Effector memory CD8-positive, alpha-beta T cell (primary cell): ENCODE results near the gene BMAL1.

Experiments used
- ATAC-seq: fragments of 150-1000 bp; cut with Tn5 transposase; replicated peaks from 2 replicates; pipeline ENCODE4 v1.10.0; 2021; ENCODE audit warnings: mild to moderate bottlenecking, moderate library complexity
- DNase-seq, 3 experiments: peaks; one replicate each; pipeline ENCODE4 v3.0.0; 2021
- H3K27ac Mint-ChIP-seq, 2 donors: one replicate each; pipeline ENCODE4 v1.8.0; 2022; ENCODE audit warnings: mild to moderate bottlenecking in 2 of 2, mixed read lengths in 2 of 2, moderate library complexity in 2 of 2
- H3K27me3 Mint-ChIP-seq, 2 donors: one replicate each; pipeline ENCODE4 v1.8.0; 2022; ENCODE audit warnings: mixed read lengths in 2 of 2
- H3K36me3 Mint-ChIP-seq: one replicate; pipeline ENCODE4 v1.8.0; 2022; ENCODE audit warnings: mild to moderate bottlenecking, moderate library complexity, mixed read lengths; ENCODE audit not compliant: insufficient read depth
- H3K4me1 Mint-ChIP-seq, 2 donors: one replicate each; pipeline ENCODE4 v1.8.0; 2022; ENCODE audit warnings: low read depth in 2 of 2, mixed read lengths in 2 of 2
- H3K4me3 Mint-ChIP-seq, 2 donors: one replicate each; pipeline ENCODE4 v1.8.0; 2022; ENCODE audit warnings: mild to moderate bottlenecking in 2 of 2, mixed read lengths in 2 of 2, moderate library complexity in 2 of 2
- H3K9me3 Mint-ChIP-seq, 2 donors: one replicate each; pipeline ENCODE4 v1.8.0; 2022; ENCODE audit warnings: mixed read lengths in 2 of 2

The BMAL1 gene

GRCh38 chr11:13320688-13321087 lies 43.1 kb downstream of the BMAL1 start:
- DNase-seq = no peak
- Mint-ChIP-seq H3K9me3 (no peaks in the 10 kb centered on the region), H3K4me3 (no peak overlapping the region), H3K27me3 (no peaks in the 10 kb centered on the region), H3K36me3 (peaks cover 21% of the 10 kb centered on the region), H3K27ac (peak overlapping the region; percentile 57 to 71), H3K4me1 (peaks cover 59 to 79% of the 10 kb centered on the region in 2 donors)
- no peak for ATAC-seq

GRCh38 chr11:13321431-13321830 lies 43.8 kb downstream of the BMAL1 start:
- H3K4me3 Mint-ChIP-seq = no peak overlapping the region
- no peaks in the 10 kb centered on the region for H3K9me3 Mint-ChIP-seq
- no peak for DNase-seq
- peak overlapping the region; percentile 71 to 75 for H3K27ac Mint-ChIP-seq
- no peaks in the 10 kb centered on the region for H3K27me3 Mint-ChIP-seq
- peaks cover 54 to 75% of the 10 kb centered on the region in 2 donors for H3K4me1 Mint-ChIP-seq
- peaks cover 28% of the 10 kb centered on the region for H3K36me3 Mint-ChIP-seq
- ATAC-seq = no peak

- Mint-ChIP-seq H3K27ac (peak overlapping the region; percentile 41 to 51), H3K9me3 (no peaks in the 10 kb centered on the region), H3K36me3 (peaks cover 37% of the 10 kb centered on the region), H3K4me1 (peaks cover 44 to 65% of the 10 kb centered on the region in 2 donors), H3K4me3 (peak overlapping the region in 1 of 2 donors; percentile 13), H3K27me3 (no peaks in the 10 kb centered on the region)
- ATAC-seq (no peak), DNase-seq (no peak)
Observed at GRCh38 chr11:13324141-13324540, 46.6 kb downstream of the BMAL1 start.

- DNase-seq (no peak), ATAC-seq (no peak)
- Mint-ChIP-seq H3K27me3 (no peaks in the 10 kb centered on the region), H3K4me3 (peak overlapping the region in 1 of 2 donors; percentile 13), H3K27ac (peak overlapping the region; percentile 41 to 51), H3K9me3 (no peaks in the 10 kb centered on the region), H3K4me1 (peaks cover 48 to 68% of the 10 kb centered on the region in 2 donors), H3K36me3 (peaks cover 43% of the 10 kb centered on the region)
Observed at GRCh38 chr11:13324709-13325108, 47.1 kb downstream of the BMAL1 start.

- H3K27ac Mint-ChIP-seq = peak overlapping the region in 1 of 2 donors; percentile 82
- H3K9me3 Mint-ChIP-seq = no peaks in the 10 kb centered on the region
- no peaks in the 10 kb centered on the region for H3K27me3 Mint-ChIP-seq
- H3K4me1 Mint-ChIP-seq = peaks cover 49 to 64% of the 10 kb centered on the region in 2 donors
- peak; percentile 26 for ATAC-seq
- peaks cover 40% of the 10 kb centered on the region for H3K36me3 Mint-ChIP-seq
- no peak overlapping the region for H3K4me3 Mint-ChIP-seq
- DNase-seq = no peak
Observed at GRCh38 chr11:13327421-13327820, 49.8 kb downstream of the BMAL1 start.

GRCh38 chr11:13328286-13328685 lies 50.7 kb downstream of the BMAL1 start:
- Mint-ChIP-seq H3K36me3 (peaks cover 35% of the 10 kb centered on the region), H3K9me3 (no peaks in the 10 kb centered on the region), H3K27me3 (no peaks in the 10 kb centered on the region), H3K27ac (peak overlapping the region; percentile 17 to 42), H3K4me1 (peaks cover 47 to 59% of the 10 kb centered on the region in 2 donors), H3K4me3 (no peak overlapping the region)
- no peak for ATAC-seq
- DNase-seq = no peak

- H3K27me3 Mint-ChIP-seq = no peaks in the 10 kb centered on the region
- ATAC-seq = peak; percentile 26
- H3K27ac Mint-ChIP-seq = peak overlapping the region in 1 of 2 donors; percentile 49
- no peaks in the 10 kb centered on the region for H3K9me3 Mint-ChIP-seq
- DNase-seq = no peak
- no peak overlapping the region for H3K4me3 Mint-ChIP-seq
- peaks cover 52 to 61% of the 10 kb centered on the region in 2 donors for H3K4me1 Mint-ChIP-seq
- H3K36me3 Mint-ChIP-seq = peaks cover 25% of the 10 kb centered on the region
Observed at GRCh38 chr11:13329670-13330356, 52.2 kb downstream of the BMAL1 start.

- ATAC-seq (no peak), DNase-seq (no peak)
- Mint-ChIP-seq H3K4me1 (peaks cover 56 to 62% of the 10 kb centered on the region in 2 donors), H3K9me3 (no peaks in the 10 kb centered on the region), H3K27me3 (no peaks in the 10 kb centered on the region), H3K4me3 (peak overlapping the region in 1 of 2 donors; percentile 40), H3K36me3 (peaks cover 18% of the 10 kb centered on the region), H3K27ac (peak overlapping the region; percentile 54 to 89)
Observed at GRCh38 chr11:13332124-13332523, 54.5 kb downstream of the BMAL1 start.

- Mint-ChIP-seq H3K27ac (peak overlapping the region; percentile 5 to 89), H3K4me3 (peak overlapping the region in 1 of 2 donors; percentile 28), H3K36me3 (peaks cover 13% of the 10 kb centered on the region), H3K27me3 (no peaks in the 10 kb centered on the region), H3K9me3 (no peaks in the 10 kb centered on the region), H3K4me1 (peaks cover 60 to 62% of the 10 kb centered on the region in 2 donors)
- no peak for DNase-seq
- ATAC-seq = peak; percentile 36
Observed at GRCh38 chr11:13333456-13333957, 55.9 kb downstream of the BMAL1 start.

GRCh38 chr11:13334034-13334786 lies 56.6 kb downstream of the BMAL1 start:
- ATAC-seq (no peak), DNase-seq (no peak)
- H3K36me3 Mint-ChIP-seq = peaks cover 13% of the 10 kb centered on the region
- H3K27ac Mint-ChIP-seq = peak overlapping the region; percentile 5 to 89
- peak overlapping the region in 1 of 2 donors; percentile 28 for H3K4me3 Mint-ChIP-seq
- H3K27me3 Mint-ChIP-seq = no peaks in the 10 kb centered on the region
- H3K4me1 Mint-ChIP-seq = peaks cover 65% of the 10 kb centered on the region in 2 donors
- no peaks in the 10 kb centered on the region for H3K9me3 Mint-ChIP-seq

- H3K27me3 Mint-ChIP-seq = no peaks in the 10 kb centered on the region
- no peaks in the 10 kb centered on the region for H3K9me3 Mint-ChIP-seq
- peak; percentile 69 to 75 (median 70) for DNase-seq
- H3K36me3 Mint-ChIP-seq = peaks cover 10% of the 10 kb centered on the region
- ATAC-seq = peak; percentile 60
- no peak overlapping the region for H3K4me3 Mint-ChIP-seq
- no peak overlapping the region for H3K27ac Mint-ChIP-seq
- peaks cover 64 to 69% of the 10 kb centered on the region in 2 donors for H3K4me1 Mint-ChIP-seq
Observed at GRCh38 chr11:13335319-13335718, 57.7 kb downstream of the BMAL1 start.

- no peaks in the 10 kb centered on the region for H3K9me3 Mint-ChIP-seq
- ATAC-seq (no peak), DNase-seq (no peak)
- no peak overlapping the region for H3K27ac Mint-ChIP-seq
- H3K27me3 Mint-ChIP-seq = no peaks in the 10 kb centered on the region
- peaks cover 13% of the 10 kb centered on the region for H3K36me3 Mint-ChIP-seq
- peaks cover 67 to 70% of the 10 kb centered on the region in 2 donors for H3K4me1 Mint-ChIP-seq
- no peak overlapping the region for H3K4me3 Mint-ChIP-seq
Observed at GRCh38 chr11:13336246-13336878, 58.8 kb downstream of the BMAL1 start.

GRCh38 chr11:13338019-13338426 lies 60.4 kb downstream of the BMAL1 start:
- peaks cover 61 to 73% of the 10 kb centered on the region in 2 donors for H3K4me1 Mint-ChIP-seq
- H3K4me3 Mint-ChIP-seq = peak overlapping the region; percentile 47 to 55
- H3K27me3 Mint-ChIP-seq = no peaks in the 10 kb centered on the region
- peak overlapping the region; percentile 69 to 89 for H3K27ac Mint-ChIP-seq
- DNase-seq = no peak
- no peaks in the 10 kb centered on the region for H3K9me3 Mint-ChIP-seq
- ATAC-seq = peak; percentile 18
- peaks cover 11% of the 10 kb centered on the region for H3K36me3 Mint-ChIP-seq
